NCI-H1436 treated with DMSO at 0.1 percent for 48 hours (cell line): ENCODE data around the gene POFUT2.

Source experiments
- DNase-seq: peaks from one replicate; lab custom pipeline; 2025; lab: John Stamatoyannopoulos, UW

The POFUT2 gene

GRCh38 chr21:45287438-45288391 is at the start of gene POFUT2:
POFUT2 (minus strand) TSS chr21:45287895; CDS start chr21:45287871, 24 bp downstream.
- peak; percentile 76 for DNase-seq

- DNase-seq = no peak
These were observed 49.2 kb upstream of the POFUT2 start for GRCh38 chr21:45336870-45337269.

- DNase-seq = no peak
These were observed 48.8 kb upstream of the POFUT2 start for GRCh38 chr21:45336535-45336810.

GRCh38 chr21:45335761-45336534 is 48.3 kb upstream of the POFUT2 start:
- DNase-seq = no peak

GRCh38 chr21:45335151-45335760 is 47.6 kb upstream of the POFUT2 start:
- DNase-seq = no peak

GRCh38 chr21:45334591-45335081 is 46.9 kb upstream of the POFUT2 start:
- no peak for DNase-seq

- no peak for DNase-seq
These were observed 46.4 kb upstream of the POFUT2 start for GRCh38 chr21:45334134-45334533.

GRCh38 chr21:45333583-45334121 is 46.0 kb upstream of the POFUT2 start:
- no peak for DNase-seq

- DNase-seq = no peak
These were observed 45.4 kb upstream of the POFUT2 start for GRCh38 chr21:45332981-45333582.

GRCh38 chr21:45332415-45332814 is 44.7 kb upstream of the POFUT2 start:
- no peak for DNase-seq

GRCh38 chr21:45331531-45332147 is 43.9 kb upstream of the POFUT2 start:
- no peak for DNase-seq

GRCh38 chr21:45330851-45331261 is 43.2 kb upstream of the POFUT2 start:
- DNase-seq = no peak

- DNase-seq = no peak
These were observed 42.5 kb upstream of the POFUT2 start for GRCh38 chr21:45330075-45330781.

- DNase-seq = no peak
These were observed 41.8 kb upstream of the POFUT2 start for GRCh38 chr21:45329261-45330074.

GRCh38 chr21:45328198-45329091 is 40.8 kb upstream of the POFUT2 start:
- no peak for DNase-seq

- no peak for DNase-seq
These were observed 39.9 kb upstream of the POFUT2 start for GRCh38 chr21:45327441-45328197.

GRCh38 chr21:45326891-45327440 is 39.3 kb upstream of the POFUT2 start:
- DNase-seq = no peak
